Gastroesophageal sphincter (tissue), 4 donors: ENCODE results near the gene BBC3. TPM values are rescaled to one million over a fixed set of nuclear protein-coding genes. Genes with fewer than 3 reads are reported as not detected.

Source experiments
- ATAC-seq: fragments of 150-250 bp; one replicate; pipeline ENCODE4 v1.9.1; 2016; ENCODE audit warnings: mild to moderate bottlenecking, moderate library complexity
- H3K27ac ChIP-seq, 4 donors: fragments of 200-600 bp; sonication (generic) in 3 of 4; 1 replicate in 3 of 4; 2 replicates in 1 of 4; pipeline ENCODE4 v1.5.1; 2016 to 2019
- H3K27me3 ChIP-seq: fragments of 200-600 bp; sonication (generic); one replicate; pipeline ENCODE4 v1.5.1; 2019
- H3K36me3 ChIP-seq, 2 donors: fragments of 200-600 bp; sonication (generic); one replicate each; pipeline ENCODE4 v1.5.1; 2019; ENCODE audit warnings: control low read depth in 1 of 2
- H3K4me1 ChIP-seq, 3 donors: fragments of 200-600 bp; sonication (generic); 1 replicate in 2 of 3; 2 replicates in 1 of 3; pipeline ENCODE4 v1.5.1; 2016 to 2019; ENCODE audit warnings: control low read depth in 2 of 3
- H3K4me3 ChIP-seq, 2 donors: fragments of 200-600 bp; sonication (generic); one replicate each; pipeline ENCODE4 v1.5.1; 2019; ENCODE audit warnings: mild to moderate bottlenecking in 1 of 2, moderate library complexity in 1 of 2
- H3K9me3 ChIP-seq, 3 donors: fragments of 200-600 bp; sonication (generic); one replicate each; pipeline ENCODE4 v1.5.1; 2017 to 2019; ENCODE audit warnings: control low read depth in 2 of 3
- EP300 ChIP-seq: sonication (generic); formaldehyde crosslinking; IDR thresholded peaks from one replicate; pipeline ENCODE4 v1.6.1; 2017; ENCODE audit warnings: antibody characterized with exemption, mild to moderate bottlenecking
- POLR2A ChIP-seq, 2 donors: fragments of 450-650 bp; IDR thresholded peaks; one replicate each; pipeline ENCODE4 v1.6.1; 2017; ENCODE audit warnings: antibody characterized with exemption in 2 of 2, mild to moderate bottlenecking in 2 of 2, moderate library complexity in 1 of 2
- POLR2AphosphoS5 ChIP-seq: sonication (generic); formaldehyde crosslinking; IDR thresholded peaks from one replicate; pipeline ENCODE4 v1.6.1; 2017; ENCODE audit warnings: antibody characterized with exemption
- WGBS, 2 donors: methylation state at CpG; one replicate each; pipeline ENCODE4 v1.1.5; 2018; ENCODE audit warnings: low coverage in 1 of 2; 5-methylcytosine and 5-hydroxymethylcytosine counted together
- total RNA-seq, 4 donors: library from RNA; depleted of rRNA; stranded (reverse); fragments of >200 nt; gene quantifications; one replicate each; pipeline ENCODE4 v1.1.0, GENCODE V29; 2016
- TF ChIP-seq, protein P1 (sequence below), 4 experiments: fragments of 200-600 bp in 2 of 4; fragments of 450-650 bp in 2 of 4; sonication (generic) in 1 of 4; IDR thresholded peaks; one replicate each; pipeline ENCODE4 v1.5.1; 2017 to 2019; ENCODE audit warnings: antibody characterized with exemption in 4 of 4, mild to moderate bottlenecking in 2 of 4, moderate library complexity in 2 of 4

BBC3 gene
- total RNA-seq, 4 donors from 2014 or later = 3.6 to 11.4 (median 10.2) TPM

DNA sequence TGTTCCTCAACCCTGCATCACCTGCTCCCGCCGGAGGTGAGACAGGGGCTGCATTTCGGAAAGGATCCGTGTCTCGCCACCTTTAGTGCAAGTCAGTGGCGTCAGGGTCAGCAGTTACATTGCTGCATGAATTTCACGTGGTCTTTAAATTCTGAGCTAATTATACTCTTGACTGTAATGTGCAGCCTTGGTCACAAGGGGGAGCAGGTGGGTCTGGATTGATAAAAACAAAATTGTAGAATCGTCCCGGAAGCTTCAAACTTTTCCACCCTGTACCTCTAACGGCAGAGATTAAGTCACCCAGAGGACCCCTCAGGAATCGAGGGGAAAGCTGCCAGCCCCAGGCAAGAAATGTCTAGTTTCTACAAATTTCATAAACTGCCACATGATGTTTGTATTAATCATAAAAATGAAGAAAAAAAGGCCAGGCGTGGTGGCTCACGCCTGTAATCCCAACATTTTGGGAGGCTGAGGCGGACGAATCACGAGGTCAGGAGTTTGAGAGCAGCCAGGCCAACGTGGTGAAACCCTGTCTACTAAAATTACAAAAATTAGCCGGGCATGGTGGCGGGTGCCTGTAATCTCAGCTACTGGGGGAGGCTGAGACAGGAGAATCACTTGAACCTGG lies 20.2 kb downstream of the BBC3 start:
- peak; percentile 78 for ATAC-seq
- 30 to 32% methylated on average over 11 to 17 of the region's 19 CpGs for WGBS, 2 donors
- Histone ChIP-seq H3K36me3 (peaks cover 0 to 44% of the 10 kb centered on the region in 2 donors), H3K9me3 (no peaks in the 10 kb centered on the region), H3K27me3 (no peaks in the 10 kb centered on the region), H3K4me3 (no peak overlapping the region), H3K4me1 (peaks cover 0 to 18% (median 0%) of the 10 kb centered on the region in 3 donors), H3K27ac (peak overlapping the region; percentile 35 to 76 (median 66))
- no peak for TF ChIP-seq EP300
- TF ChIP-seq, protein P1, sequence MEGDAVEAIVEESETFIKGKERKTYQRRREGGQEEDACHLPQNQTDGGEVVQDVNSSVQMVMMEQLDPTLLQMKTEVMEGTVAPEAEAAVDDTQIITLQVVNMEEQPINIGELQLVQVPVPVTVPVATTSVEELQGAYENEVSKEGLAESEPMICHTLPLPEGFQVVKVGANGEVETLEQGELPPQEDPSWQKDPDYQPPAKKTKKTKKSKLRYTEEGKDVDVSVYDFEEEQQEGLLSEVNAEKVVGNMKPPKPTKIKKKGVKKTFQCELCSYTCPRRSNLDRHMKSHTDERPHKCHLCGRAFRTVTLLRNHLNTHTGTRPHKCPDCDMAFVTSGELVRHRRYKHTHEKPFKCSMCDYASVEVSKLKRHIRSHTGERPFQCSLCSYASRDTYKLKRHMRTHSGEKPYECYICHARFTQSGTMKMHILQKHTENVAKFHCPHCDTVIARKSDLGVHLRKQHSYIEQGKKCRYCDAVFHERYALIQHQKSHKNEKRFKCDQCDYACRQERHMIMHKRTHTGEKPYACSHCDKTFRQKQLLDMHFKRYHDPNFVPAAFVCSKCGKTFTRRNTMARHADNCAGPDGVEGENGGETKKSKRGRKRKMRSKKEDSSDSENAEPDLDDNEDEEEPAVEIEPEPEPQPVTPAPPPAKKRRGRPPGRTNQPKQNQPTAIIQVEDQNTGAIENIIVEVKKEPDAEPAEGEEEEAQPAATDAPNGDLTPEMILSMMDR (IDR thresholded peaks at IDR 0.05) = peak in 3 of 4 experiments; percentile 87 to 90 (median 88)

DNA sequence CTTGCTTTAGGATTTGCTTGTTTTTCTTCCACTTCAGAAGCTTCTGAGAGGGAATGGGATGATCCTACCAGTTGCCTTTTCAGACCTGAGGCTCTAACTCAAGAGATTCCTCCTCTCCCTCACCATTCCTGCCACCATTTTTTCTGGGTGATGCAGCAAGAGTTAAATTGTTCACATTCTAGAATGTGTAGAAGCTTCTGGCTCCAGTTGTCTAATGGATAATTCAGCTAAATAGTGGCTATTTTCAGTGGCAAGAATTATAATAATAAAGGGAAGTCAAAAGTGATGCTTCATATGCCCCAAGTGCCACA lies 20.9 kb downstream of the BBC3 start:
- no peak for ATAC-seq
- Histone ChIP-seq H3K9me3 (no peaks in the 10 kb centered on the region), H3K27ac (peak overlapping the region in 3 of 4 donors; percentile 61 to 76 (median 71)), H3K4me1 (peaks cover 0 to 18% (median 0%) of the 10 kb centered on the region in 3 donors), H3K36me3 (peaks cover 0 to 50% of the 10 kb centered on the region in 2 donors), H3K4me3 (no peak overlapping the region), H3K27me3 (no peaks in the 10 kb centered on the region)
- TF ChIP-seq POLR2A (IDR thresholded peaks at IDR 0.05) (no peak), POLR2AphosphoS5 (no peak), EP300 (no peak)
- TF ChIP-seq, protein P1 (IDR thresholded peaks at IDR 0.05) = no peak

DNA sequence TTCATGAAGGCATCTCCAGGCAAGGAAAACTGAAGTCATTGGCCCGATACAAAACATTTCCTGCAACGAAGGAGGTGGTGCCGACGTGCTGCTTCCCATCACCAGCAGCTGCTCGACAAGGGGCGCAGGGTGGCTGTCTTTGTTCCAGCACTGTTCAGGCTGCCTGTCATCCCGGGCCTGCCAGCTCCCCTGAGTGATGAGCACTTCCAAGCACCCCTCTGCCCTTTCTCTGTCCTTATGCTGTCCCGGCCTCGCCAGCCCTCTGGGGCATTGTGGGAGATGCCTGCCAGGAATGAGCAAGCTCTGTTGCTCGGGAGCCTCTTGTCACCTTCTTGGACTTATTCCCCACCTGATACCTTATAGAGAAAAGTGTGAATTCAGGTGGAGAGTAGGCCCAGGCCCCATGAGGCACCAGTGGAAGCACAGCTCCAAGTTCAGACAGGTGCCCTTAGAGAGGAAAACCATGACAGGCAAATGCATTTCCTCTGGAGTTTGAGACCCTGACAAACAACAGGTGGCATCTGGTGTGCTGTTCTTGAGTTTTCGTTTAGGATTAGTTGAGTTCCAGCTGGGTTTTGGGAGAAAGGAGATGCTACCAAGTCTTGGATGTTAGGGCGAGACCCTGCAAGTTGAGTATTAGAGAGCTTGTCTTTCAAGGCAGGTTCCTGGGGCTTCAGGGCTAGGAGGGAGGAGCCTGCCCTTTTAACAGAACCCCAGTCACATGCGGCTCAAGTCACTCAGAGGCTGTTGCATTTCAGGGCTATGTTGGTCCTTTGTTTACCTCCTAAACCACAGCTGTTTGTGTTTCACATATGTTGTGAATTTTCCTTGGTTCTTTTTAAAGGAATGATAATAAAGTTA lies 21.4 kb downstream of the BBC3 start:
- WGBS, 2 donors = 63 to 74% methylated on average over 1 to 4 of the region's 13 CpGs
- TF ChIP-seq, protein P1 (IDR thresholded peaks at IDR 0.05) = no peak
- Histone ChIP-seq H3K36me3 (peaks cover 0 to 56% of the 10 kb centered on the region in 2 donors), H3K9me3 (no peaks in the 10 kb centered on the region), H3K27ac (peak overlapping the region in 3 of 4 donors; percentile 61 to 76 (median 71)), H3K4me3 (no peak overlapping the region), H3K4me1 (peaks cover 0 to 18% (median 0%) of the 10 kb centered on the region in 3 donors), H3K27me3 (no peaks in the 10 kb centered on the region)
- ATAC-seq = no peak

DNA sequence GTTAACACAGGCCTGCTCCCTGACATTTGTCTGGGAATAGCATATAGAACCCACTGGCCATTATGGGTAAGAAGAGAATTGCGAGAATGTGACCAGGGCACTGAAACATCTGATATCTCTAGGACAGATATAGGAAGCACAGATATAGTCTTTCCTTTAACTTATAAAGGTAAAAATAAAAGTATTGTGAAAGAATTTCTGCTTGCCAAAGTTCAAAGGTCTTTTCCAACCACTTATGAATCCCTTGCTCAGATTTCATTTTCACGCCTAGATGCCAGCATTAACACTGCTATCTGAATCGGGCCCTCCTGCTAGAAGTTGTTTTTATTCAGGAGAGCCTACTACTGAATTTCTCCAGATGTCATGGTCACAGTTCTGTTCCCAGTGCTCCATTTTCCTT lies 27.7 kb downstream of the BBC3 start:
- 79 to 82% methylated on average over 3 of the region's 3 CpGs for whole genome bisulfite sequencing, 2 donors
- Histone ChIP-seq H3K36me3 (peaks cover 0 to 95% of the 10 kb centered on the region in 2 donors), H3K27ac (no peak overlapping the region), H3K4me3 (no peak overlapping the region), H3K9me3 (no peaks in the 10 kb centered on the region), H3K4me1 (peaks cover 0 to 3% (median 0%) of the 10 kb centered on the region in 3 donors), H3K27me3 (no peaks in the 10 kb centered on the region)
- ATAC-seq = no peak
- TF ChIP-seq, protein P1 (IDR thresholded peaks at IDR 0.05) = no peak
- TF ChIP-seq POLR2A (IDR thresholded peaks at IDR 0.05) = no peak
- no peak for TF ChIP-seq POLR2AphosphoS5
- no peak for TF ChIP-seq EP300

DNA sequence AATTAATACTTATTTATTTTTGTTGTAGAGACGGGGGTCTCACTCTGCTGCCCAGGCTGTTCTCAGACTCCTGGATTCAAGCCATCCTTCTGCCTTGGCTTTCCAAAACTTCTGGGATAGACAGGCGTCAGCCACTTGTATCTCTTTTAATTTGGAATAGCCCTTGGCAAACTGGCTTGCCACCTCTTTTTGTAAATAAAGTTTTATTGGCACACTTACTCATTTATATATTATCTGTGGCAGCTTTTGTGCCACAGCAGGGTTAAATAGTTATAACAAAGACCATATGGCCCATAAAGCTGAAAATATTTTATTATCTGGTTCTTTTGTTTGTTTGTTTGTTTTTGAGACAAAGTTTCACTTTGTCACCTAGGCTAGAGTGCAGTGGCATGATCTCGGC lies 30.5 kb downstream of the BBC3 start:
- TF ChIP-seq POLR2AphosphoS5 (no peak), EP300 (no peak), POLR2A (IDR thresholded peaks at IDR 0.05) (no peak)
- TF ChIP-seq, protein P1 (IDR thresholded peaks at IDR 0.05) = no peak
- Histone ChIP-seq H3K36me3 (peaks cover 0 to 82% of the 10 kb centered on the region in 2 donors), H3K27me3 (no peaks in the 10 kb centered on the region), H3K4me1 (peaks cover 0 to 3% (median 0%) of the 10 kb centered on the region in 3 donors), H3K9me3 (no peaks in the 10 kb centered on the region), H3K27ac (no peak overlapping the region), H3K4me3 (no peak overlapping the region)
- ATAC-seq = no peak
- 80 to 90% methylated on average over 2 to 3 of the region's 3 CpGs for WGBS, 2 donors
